ENCODE results near the gene ESR1. TPM values are rescaled to one million over a fixed set of nuclear protein-coding genes. Genes with fewer than 3 reads are reported as not detected.

ESR1 gene
- polyA plus RNA-seq, 1 of the 3 experiments (the other 2 are of a cell fraction) = under 0.01 TPM

- Histone ChIP-seq H3K36me3 (replicated peaks in 1 of 2; ENCODE audit: control insufficient read depth in 1 of 2, insufficient read depth in 2 of 2, low read length in 1 of 2) (no peaks in the 10 kb centered on the region), H3K27ac (ENCODE audit: low read depth in 2 of 2, low read length in 1 of 2) (no peak overlapping the region), H4K20me1 (ENCODE audit: insufficient read depth) (no peaks in the 10 kb centered on the region), H3K4me2 (no peak overlapping the region), H3K4me3 (ENCODE audit: low read depth in 2 of 2, low read length in 1 of 2) (no peak overlapping the region), H3K9ac (no peak overlapping the region), H3K9me2 (no peaks in the 10 kb centered on the region), H3F3A (replicated peaks; ENCODE audit: insufficient read depth) (no peaks in the 10 kb centered on the region), H2AFZ (ENCODE audit: low read depth) (no peak overlapping the region), H3K79me2 (ENCODE audit: insufficient read depth) (no peaks in the 10 kb centered on the region), H3K9me3 (no peaks in the 10 kb centered on the region), H3K27me3 (ENCODE audit: insufficient read depth) (no peaks in the 10 kb centered on the region), H3K4me1 (ENCODE audit: control insufficient read depth in 1 of 2, insufficient read depth in 2 of 2, low read depth in 1 of 2, low read length in 1 of 2) (no peaks in the 10 kb centered on the region)
- no peak for DNase-seq
- ChIA-PET CTCF (no interaction called here), POLR2A (no interaction called here)
- 5% methylated on average over 5 of the region's 5 CpGs for WGBS (ENCODE audit: low lambda C conversion rate)
- TF ChIP-seq JUND (IDR thresholded peaks at IDR 0.05) (no peak), TEAD4 (IDR thresholded peaks at IDR 0.05; ENCODE audit: borderline replicate concordance, insufficient read depth) (no peak), MXI1 (IDR thresholded peaks at IDR 0.05; ENCODE audit: low read depth, low read length) (no peak), FOXM1 (IDR thresholded peaks at IDR 0.05; ENCODE audit: low read depth) (no peak), FOSL2 (IDR thresholded peaks at IDR 0.05; ENCODE audit: borderline replicate concordance, low read depth) (no peak), MEF2A (IDR thresholded peaks at IDR 0.05; ENCODE audit: borderline replicate concordance, low read depth) (no peak)
These were observed 29.7 kb downstream of the ESR1 start for GRCh38 chr6:151837223-151837622.

- no peaks in the 10 kb centered on the region for H3K36me3 ChIP-seq (replicated peaks in 1 of 2; ENCODE audit: control insufficient read depth in 1 of 2, insufficient read depth in 2 of 2, low read length in 1 of 2)
- TF ChIP-seq GATA2 (CRISPR knock-in tag; IDR thresholded peaks at IDR 0.05) = no peak
- no peak for TF ChIP-seq MAX (IDR thresholded peaks at IDR 0.05; ENCODE audit: low read depth)
- TF ChIP-seq, protein P1, sequence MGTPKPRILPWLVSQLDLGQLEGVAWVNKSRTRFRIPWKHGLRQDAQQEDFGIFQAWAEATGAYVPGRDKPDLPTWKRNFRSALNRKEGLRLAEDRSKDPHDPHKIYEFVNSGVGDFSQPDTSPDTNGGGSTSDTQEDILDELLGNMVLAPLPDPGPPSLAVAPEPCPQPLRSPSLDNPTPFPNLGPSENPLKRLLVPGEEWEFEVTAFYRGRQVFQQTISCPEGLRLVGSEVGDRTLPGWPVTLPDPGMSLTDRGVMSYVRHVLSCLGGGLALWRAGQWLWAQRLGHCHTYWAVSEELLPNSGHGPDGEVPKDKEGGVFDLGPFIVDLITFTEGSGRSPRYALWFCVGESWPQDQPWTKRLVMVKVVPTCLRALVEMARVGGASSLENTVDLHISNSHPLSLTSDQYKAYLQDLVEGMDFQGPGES (IDR thresholded peaks at IDR 0.05; ENCODE audit: low read depth, low read length) = no peak
- TF ChIP-seq FOXM1 (IDR thresholded peaks at IDR 0.05; ENCODE audit: low read depth) = no peak
- TF ChIP-seq ZBTB33 (IDR thresholded peaks at IDR 0.05; ENCODE audit: borderline replicate concordance, low read depth) = no peak
- TF ChIP-seq MXI1 (IDR thresholded peaks at IDR 0.05; ENCODE audit: low read depth, low read length) = no peak
- H3K4me2 ChIP-seq = no peak overlapping the region
- H3K4me1 ChIP-seq (ENCODE audit: control insufficient read depth in 1 of 2, insufficient read depth in 2 of 2, low read depth in 1 of 2, low read length in 1 of 2) = no peaks in the 10 kb centered on the region
- WGBS (ENCODE audit: low lambda C conversion rate) = 33% methylated on average over 2 of the region's 2 CpGs
- DNase-seq = no peak
- no peaks in the 10 kb centered on the region for H3F3A ChIP-seq (replicated peaks; ENCODE audit: insufficient read depth)
- H4K20me1 ChIP-seq (ENCODE audit: insufficient read depth) = no peaks in the 10 kb centered on the region
- POLR2A ChIA-PET = no interaction called here
- H3K9me2 ChIP-seq = no peaks in the 10 kb centered on the region
- H3K9me3 ChIP-seq = no peaks in the 10 kb centered on the region
- no peaks in the 10 kb centered on the region for H3K27me3 ChIP-seq (ENCODE audit: insufficient read depth)
- CTCF ChIA-PET = interaction anchor here (0.9 to 1.1 kb wide), 2 partner anchors 78 kb away, joined by 3 to 4 read pairs; no protein-coding TSS in a partner anchor
- H3K79me2 ChIP-seq (ENCODE audit: insufficient read depth) = no peaks in the 10 kb centered on the region
- no peak overlapping the region for H3K9ac ChIP-seq
- H2AFZ ChIP-seq (ENCODE audit: low read depth) = no peak overlapping the region
- H3K27ac ChIP-seq (ENCODE audit: low read depth in 2 of 2, low read length in 1 of 2) = no peak overlapping the region
- no peak overlapping the region for H3K4me3 ChIP-seq (ENCODE audit: low read depth in 2 of 2, low read length in 1 of 2)
These were observed 35.3 kb downstream of the ESR1 start for GRCh38 chr6:151842816-151843215.

Measured in SK-N-SH (cell line).